Measurements from ENCODE around the gene TMEM231.
"Not testable (repeated sequence)": the region's sequence is repeated elsewhere in the genome, so short reads cannot be mapped to it uniquely, and the experiment has no call there.

The TMEM231 gene

GRCh38 chr16:75567911-75568310 lies 11.9 kb upstream of the TMEM231 start:
- in situ Hi-C loops (cut with HindIII; ENCODE audit: low sequenced_read_pairs): no loop called here

- in situ Hi-C loops (cut with HindIII; ENCODE audit: low sequenced_read_pairs): no loop called here
Measured at GRCh38 chr16:75566758-75567255, 10.8 kb upstream of the TMEM231 start.

DNA sequence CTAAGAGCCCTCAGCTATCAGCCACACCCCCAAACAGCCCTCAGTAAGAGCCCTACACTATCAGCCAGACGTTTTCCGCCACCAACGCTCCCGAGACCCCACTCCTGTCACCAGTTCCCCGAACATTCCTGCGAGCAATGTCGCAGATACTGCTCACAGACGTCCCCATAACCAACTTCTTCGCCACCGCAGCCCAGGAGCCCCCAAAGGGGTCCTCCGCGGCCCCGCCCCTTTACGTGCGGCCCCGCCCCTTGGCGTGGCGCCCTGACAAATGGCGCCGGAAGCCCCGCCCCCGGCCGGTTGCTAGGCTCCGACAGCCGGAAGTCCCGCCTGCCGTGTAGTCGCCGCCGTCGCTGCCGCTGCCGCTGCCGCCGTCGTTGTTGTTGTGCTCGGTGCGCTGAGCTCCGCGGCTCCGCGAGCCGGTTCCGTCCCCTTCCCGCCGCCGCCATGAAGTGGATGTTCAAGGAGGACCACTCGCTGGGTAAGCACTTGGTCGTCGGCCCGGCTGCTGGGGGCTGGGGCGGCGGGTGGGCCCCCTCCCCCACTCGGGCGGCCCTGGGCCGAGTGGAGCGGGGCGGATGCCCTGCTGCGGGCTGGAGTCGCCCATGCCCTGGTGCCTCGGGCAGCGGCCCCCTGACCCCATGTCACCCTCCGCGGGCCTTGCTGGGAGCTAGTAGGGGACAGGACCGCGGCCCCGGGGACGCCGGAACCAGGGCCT lies 10.1 kb upstream of the TMEM231 start, which contains the start of gene GABARAPL2:
Gene GABARAPL2, plus strand, starts transcription at position 340 of the 718 bp plus-strand sequence. Its CDS starts 108 bp downstream, at position 448.
- in situ Hi-C loops (cut with HindIII; ENCODE audit: low sequenced_read_pairs): no loop called here

DNA sequence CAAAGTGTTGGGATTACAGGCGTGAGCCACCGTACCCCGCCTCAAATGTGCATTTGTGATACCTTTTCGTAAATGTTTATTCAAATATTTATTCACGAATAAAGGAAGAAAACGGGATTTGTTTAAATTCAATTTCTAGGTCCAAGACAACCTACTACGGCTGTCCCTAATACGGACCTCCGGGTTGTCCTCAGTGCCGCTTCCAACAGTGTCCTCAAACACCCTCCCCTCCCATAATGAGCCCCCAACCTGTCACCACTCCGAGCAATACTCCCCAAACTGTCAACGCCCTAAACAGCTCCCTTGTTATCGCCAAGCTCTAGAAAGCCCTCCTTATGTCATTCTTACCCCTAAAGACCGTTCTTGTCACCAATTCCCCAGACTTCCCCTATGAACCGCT lies 9.6 kb upstream of the TMEM231 start:
- in situ Hi-C loops (cut with HindIII; ENCODE audit: low sequenced_read_pairs): no loop called here

- in situ Hi-C loops (cut with HindIII; ENCODE audit: low sequenced_read_pairs): no loop called here
Measured at GRCh38 chr16:75559564-75560372, 3.7 kb upstream of the TMEM231 start.

DNA sequence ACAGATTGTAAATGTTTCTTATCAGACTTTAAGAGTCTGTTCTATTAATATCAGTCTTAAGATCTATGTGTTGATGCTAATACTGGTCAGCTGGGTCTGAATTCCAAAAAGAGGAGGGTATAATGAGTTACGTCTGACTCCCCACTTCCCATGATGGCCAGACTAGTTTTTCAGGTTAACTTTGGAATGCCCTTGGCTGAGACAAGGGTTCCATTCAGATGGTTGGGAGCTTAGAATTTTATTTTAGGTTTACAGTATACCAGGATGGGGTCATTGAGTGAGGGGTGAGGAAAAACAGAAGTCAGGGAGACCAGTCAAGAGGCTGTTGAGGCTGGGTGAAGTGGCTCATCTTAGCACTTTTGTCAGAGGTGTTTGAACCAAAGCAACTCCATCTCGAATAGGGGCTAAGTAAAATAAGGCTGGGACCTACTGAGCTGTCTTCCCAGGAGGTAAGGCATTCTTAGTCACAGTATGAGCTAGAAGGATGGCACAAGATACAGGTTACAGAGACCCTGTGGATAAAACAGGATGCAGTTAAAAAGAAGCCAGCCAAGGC lies 2.9 kb upstream of the TMEM231 start:
- in situ Hi-C loops (cut with HindIII; ENCODE audit: low sequenced_read_pairs): no loop called here

DNA sequence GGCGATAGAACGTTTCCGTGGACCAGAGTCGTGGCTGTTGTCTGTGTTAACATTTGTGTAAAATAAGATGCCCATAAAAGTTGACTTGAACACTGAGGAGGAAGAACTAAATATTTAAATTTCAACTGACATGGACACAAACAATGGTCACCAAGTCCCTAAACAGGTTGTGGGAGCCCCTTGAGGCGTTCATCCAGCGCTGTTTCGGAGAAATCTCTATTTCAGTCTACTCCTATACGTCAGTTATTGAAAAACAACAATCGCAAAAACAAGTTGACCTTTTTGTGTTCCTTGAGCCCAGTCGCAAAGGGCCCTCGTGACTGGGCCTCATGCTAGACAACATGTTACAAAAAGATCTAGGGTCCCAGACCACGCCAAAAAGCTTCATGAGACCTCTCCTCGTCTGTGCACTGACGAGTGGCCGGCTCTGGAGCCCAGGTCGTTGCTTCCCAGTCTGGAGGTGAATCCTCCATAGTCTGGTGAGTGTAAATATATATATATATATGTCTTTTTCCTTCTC lies 439 bp upstream of the TMEM231 start:
- in situ Hi-C loops (cut with HindIII; ENCODE audit: low sequenced_read_pairs): no loop called here

- in situ Hi-C loops (cut with HindIII; ENCODE audit: low sequenced_read_pairs): no loop called here
Measured at GRCh38 chr16:75555213-75555706, 792 bp downstream of the TMEM231 start.

- in situ Hi-C loops (cut with HindIII; ENCODE audit: low sequenced_read_pairs): no loop called here
Measured at GRCh38 chr16:75552951-75553350, 3.1 kb downstream of the TMEM231 start.

- in situ Hi-C loops (cut with HindIII; ENCODE audit: low sequenced_read_pairs): no loop called here
Measured at GRCh38 chr16:75550211-75550662, 5.8 kb downstream of the TMEM231 start.

DNA sequence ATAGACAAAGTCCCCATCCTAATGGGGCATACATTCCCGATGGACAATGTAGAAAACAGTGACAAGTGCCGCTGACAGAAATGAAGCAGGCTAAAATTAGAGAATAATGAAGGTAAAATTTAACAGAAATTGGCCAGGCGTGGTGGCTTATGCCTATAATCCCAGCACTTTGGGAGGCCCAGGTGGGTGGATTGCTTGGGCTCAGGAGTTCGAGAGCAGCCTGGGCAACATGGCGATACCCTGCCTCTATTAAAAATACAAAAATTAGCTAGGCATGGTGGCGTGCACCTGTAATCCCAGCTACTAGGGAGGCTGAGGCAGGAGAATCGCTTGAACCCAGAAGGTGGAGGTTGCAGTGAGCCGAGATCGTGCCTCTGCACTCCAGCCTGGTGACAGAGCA lies 7.6 kb downstream of the TMEM231 start:
- in situ Hi-C loops (cut with HindIII; ENCODE audit: low sequenced_read_pairs): not testable (repeated sequence)

DNA sequence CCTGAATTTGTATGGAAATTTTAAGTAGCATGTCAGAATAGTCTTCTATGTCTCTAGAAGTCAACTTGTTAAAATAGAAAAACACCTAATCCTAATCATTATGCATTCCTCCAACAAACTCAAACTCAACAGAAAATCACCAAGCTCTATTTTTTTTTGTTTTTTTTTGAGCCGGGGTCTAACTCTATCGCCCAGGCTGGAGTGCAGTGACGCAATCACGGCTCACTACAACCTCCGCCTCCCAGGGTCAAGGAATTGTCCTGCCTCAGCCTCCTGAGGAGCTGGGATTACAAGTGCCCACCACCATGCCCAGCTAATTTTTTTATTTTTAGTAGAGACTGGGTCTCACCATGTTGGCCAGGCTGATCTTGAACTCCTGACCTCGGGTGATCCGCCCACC lies 9.8 kb downstream of the TMEM231 start:
- in situ Hi-C loops (cut with HindIII; ENCODE audit: low sequenced_read_pairs): no loop called here

DNA sequence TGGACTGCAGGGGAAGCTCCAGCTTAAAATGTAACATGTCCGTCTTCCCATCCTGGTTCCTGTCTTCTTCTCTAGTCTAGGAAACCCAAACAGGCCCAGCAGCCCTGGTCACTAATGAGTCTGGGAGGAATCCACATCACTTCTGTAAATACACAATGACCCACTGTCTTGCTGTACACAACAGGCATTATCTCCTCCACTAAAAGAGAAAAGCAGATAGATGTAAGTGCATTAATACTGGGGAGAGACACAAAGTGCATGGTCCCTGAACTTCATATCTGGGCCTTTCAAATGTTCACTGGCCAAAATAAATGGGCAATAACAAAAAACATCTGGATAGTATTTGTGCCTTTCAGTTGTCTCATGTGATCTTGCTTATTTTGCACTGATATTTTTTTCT lies 10.2 kb downstream of the TMEM231 start:
- in situ Hi-C loops (cut with HindIII; ENCODE audit: low sequenced_read_pairs): not testable (repeated sequence)

DNA sequence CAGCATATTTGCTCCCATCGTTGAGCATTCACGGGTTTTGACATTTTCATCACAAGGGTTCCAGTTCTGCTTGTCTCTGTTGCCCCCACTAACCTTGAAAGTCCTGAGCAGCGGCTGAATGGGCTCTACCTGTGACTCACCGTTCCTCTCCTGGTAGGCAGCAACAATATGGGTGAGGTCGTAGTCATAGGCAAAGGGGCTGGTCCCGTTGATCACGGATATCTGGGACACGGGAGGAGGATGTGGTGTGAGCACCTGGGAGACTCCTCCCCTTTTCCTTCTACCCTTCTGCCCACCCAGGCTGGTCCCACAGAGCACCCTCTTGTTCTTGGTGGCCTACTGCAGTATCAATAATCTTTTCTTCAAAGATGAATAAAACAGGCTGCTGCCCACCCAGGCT lies 13.6 kb downstream of the TMEM231 start:
- in situ Hi-C loops (cut with HindIII; ENCODE audit: low sequenced_read_pairs): not testable (repeated sequence)

DNA sequence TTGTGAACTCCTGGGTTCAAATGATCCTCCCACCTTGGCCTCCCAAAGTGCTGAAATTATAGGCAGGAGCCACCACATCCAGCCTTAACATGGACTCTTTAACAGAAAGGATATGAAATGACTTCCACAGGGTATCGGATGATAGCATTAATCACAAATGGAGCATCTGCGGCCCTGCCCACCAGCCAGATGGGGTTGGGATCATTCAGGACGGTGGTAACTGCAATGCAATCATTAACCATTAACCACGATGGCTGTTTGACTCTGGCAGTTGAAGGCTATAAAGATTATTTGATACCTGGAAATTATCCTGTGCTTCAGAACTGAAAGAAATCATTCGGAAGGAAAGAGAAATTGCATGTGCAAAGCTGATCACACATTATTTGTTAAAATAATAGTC lies 14.8 kb downstream of the TMEM231 start:
- in situ Hi-C loops (cut with HindIII; ENCODE audit: low sequenced_read_pairs): no loop called here

DNA sequence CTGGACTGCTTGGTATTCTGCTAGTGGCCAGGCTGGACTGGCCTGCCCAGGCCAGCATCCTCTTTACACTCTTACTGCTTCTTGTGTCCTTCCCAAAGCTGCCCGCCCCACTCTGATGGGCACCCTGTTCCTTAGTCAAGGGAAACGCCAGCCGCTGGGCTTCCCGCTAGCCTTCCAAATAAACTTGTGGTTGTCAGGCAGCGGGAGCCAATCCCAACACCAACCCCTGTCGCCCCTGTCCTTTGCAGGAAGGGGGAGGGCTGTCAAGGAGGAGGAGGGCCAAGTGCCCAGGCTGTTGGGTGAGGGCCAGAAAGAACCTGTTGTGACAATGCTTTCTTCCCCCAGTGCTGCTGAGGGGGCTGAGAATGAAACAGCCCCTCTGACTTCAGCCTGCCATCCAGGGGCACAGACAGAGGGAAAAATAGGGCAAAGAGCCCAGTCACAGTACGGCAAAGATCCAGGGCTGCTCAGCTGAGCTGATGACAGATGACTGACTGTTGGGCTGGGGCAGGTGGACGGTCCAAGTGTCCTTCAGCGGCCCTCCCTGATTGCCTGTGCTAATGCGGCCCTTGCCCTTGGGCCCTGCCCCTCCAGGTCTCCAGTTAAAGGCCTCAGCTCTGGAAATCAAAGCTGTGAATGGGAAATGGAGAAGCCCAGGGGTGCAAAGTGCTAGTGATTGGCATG lies 17.0 kb downstream of the TMEM231 start:
- in situ Hi-C loops (cut with HindIII; ENCODE audit: low sequenced_read_pairs): not testable (repeated sequence)

DNA sequence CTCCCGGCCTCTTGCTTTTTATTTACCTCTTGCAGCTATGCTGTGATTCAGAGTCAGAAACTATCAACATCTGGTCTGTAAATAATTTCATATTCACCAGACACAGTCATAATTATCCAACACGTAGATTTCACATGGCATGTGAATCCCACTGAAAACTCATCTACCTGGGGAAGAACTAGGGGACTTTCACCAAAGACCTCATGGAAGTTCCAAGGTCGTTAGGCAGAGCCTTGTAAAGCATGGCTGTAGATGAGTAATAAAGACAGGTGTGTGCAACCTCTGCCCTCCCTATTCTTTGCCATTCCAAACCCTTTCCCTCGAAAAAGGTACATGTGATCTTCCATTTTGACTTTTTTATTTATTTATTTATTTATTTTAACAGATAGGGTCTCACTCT lies 18.3 kb downstream of the TMEM231 start:
- in situ Hi-C loops (cut with HindIII; ENCODE audit: low sequenced_read_pairs): no loop called here

DNA sequence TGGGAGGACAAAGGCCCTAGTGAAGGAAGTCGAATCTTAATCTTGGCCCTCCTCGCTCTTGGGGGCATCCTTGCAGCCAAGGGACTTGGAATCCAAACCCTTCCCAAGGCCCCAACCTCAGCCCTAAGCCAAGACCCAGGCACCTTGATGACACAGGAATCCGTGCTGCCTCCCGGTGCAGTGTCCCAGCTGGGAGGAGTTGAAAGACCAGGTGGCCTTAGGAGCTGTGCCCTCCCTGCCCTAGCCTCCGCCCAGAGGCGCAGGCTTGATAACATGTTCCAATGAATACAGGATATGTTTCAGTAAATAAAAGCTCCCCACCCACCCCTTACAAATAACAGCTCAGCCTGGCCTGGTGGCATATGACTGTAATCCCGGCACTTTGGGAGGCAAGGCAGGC lies 20.2 kb downstream of the TMEM231 start, which contains the start of gene CHST5:
Gene CHST5, minus strand, starts transcription at position 208 of the 400 bp plus-strand sequence. CDS start 5,724 bp downstream, outside the sequence.
- in situ Hi-C loops (cut with HindIII; ENCODE audit: low sequenced_read_pairs): no loop called here

DNA sequence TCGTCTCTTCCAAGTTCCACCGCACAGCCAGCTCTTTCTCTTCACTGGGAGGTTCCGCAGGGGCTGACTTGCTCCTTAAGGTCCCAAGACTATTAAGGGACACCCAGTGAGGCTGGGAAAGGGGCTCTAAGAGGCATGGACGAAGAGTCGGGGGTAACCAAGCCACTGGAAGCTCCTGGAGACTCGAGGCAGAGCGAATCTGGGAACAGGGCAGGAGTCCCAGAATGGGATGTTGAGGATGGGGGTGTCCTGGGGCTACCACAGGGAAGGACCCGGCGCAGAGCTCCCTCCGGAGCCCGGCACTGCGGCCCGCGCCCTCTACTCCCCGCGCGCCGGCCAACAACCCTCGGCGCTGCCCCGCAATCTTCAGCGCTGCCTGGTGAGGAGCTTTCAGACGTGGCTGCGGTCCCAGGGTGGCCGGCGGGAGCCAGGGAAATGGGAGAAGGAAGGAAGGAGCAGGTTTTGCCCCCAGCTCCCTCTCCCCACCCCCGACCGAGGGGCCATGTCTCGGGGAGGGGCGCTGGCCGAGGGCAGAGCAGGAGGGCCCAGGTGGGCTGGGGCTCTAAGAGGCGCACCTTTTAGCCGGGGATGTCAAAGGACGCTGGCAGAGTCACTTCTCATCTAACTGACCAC lies 20.7 kb downstream of the TMEM231 start:
- in situ Hi-C loops (cut with HindIII; ENCODE audit: low sequenced_read_pairs): no loop called here
